OCI-LY3 (cell line): ENCODE results near the gene GTPBP6.

Source experiments
- H2AFZ ChIP-seq: fragments of 200-600, 300-600 bp; shearing (Covaris generic); 2 replicates; pipeline ENCODE4 v1.6.0; 2014; ENCODE audit warnings: antibody characterized with exemption, low read depth, low read length
- H3K27ac ChIP-seq: fragments of 200-600, 300-600 bp; sonication (generic); 2 replicates; pipeline ENCODE4 v1.5.1; 2014; ENCODE audit warnings: mild to moderate bottlenecking, low read length, moderate library complexity, mixed read lengths
- H3K27me3 ChIP-seq: fragments of 200-600, 300-600 bp; sonication (generic); 2 replicates; pipeline ENCODE4 v1.6.1; 2014; ENCODE audit warnings: low read depth, low read length, mixed read lengths
- H3K36me3 ChIP-seq: fragments of 200-600, 300-600 bp; sonication (generic); replicated peaks from 2 replicates; pipeline ENCODE3; 2014; ENCODE audit warnings: low read depth, low read length, mixed read lengths
- H3K4me1 ChIP-seq: fragments of 300-600, 200-600 bp; sonication (generic); 2 replicates; pipeline ENCODE4 v1.6.1; 2014; ENCODE audit warnings: low read length, mixed read lengths
- H3K4me2 ChIP-seq: fragments of 200-600, 300-600 bp; sonication (generic); 2 replicates; pipeline ENCODE4 v1.6.1; 2014; ENCODE audit warnings: low read length, mixed read lengths
- H3K4me3 ChIP-seq: fragments of 300-600, 200-600 bp; sonication (generic); 2 replicates; pipeline ENCODE4 v1.5.1; 2014; ENCODE audit warnings: antibody characterized with exemption, mild to moderate bottlenecking, low read length, moderate library complexity
- H3K79me2 ChIP-seq: fragments of 300-600, 200-600 bp; shearing (Covaris generic); 2 replicates; pipeline ENCODE4 v1.6.1; 2014; ENCODE audit warnings: mild to moderate bottlenecking, low read length, mixed read lengths
- H3K9ac ChIP-seq: fragments of 300-600, 200-600 bp; shearing (Covaris generic); 2 replicates; pipeline ENCODE4 v1.6.0; 2014; ENCODE audit warnings: mild to moderate bottlenecking, low read length, moderate library complexity
- H3K9me3 ChIP-seq: fragments of 200-600, 300-600 bp; shearing (Covaris generic); 2 replicates; pipeline ENCODE4 v1.6.1; 2014; ENCODE audit warnings: low read length, mixed read lengths; ENCODE audit not compliant: insufficient read depth
- H4K20me1 ChIP-seq: fragments of 200-600, 300-600 bp; sonication (generic); 2 replicates; pipeline ENCODE4 v1.6.1; 2016; ENCODE audit warnings: low read length, mixed read lengths; ENCODE audit not compliant: insufficient read depth
- CTCF ChIP-seq: fragments of 200-600, 300-600 bp; sonication (generic); IDR thresholded peaks from 2 replicates; pipeline ENCODE4 v1.5.1; 2014; ENCODE audit warnings: antibody characterized with exemption, low read length, low read depth
- EZH2phosphoT487 ChIP-seq: fragments of 200-600 bp; shearing (Covaris generic); IDR thresholded peaks from 2 replicates; pipeline ENCODE4 v1.6.1; 2018; ENCODE audit warnings: antibody characterized with exemption, mixed run types, low read depth

The GTPBP6 gene

GRCh38 chrX:357035-357692 lies 38.6 kb upstream of the GTPBP6 start:
- Histone ChIP-seq H4K20me1 (no peaks in the 10 kb centered on the region), H3K4me2 (no peak overlapping the region), H3K79me2 (no peaks in the 10 kb centered on the region; the same call in 1 of the 2 replicates), H2AFZ (no peak overlapping the region), H3K9ac (no peak overlapping the region), H3K4me3 (no peak overlapping the region), H3K9me3 (peaks cover 9% of the 10 kb centered on the region), H3K36me3 (peaks cover 42% of the 10 kb centered on the region), H3K4me1 (no peaks in the 10 kb centered on the region), H3K27me3 (no peaks in the 10 kb centered on the region), H3K27ac (no peak overlapping the region)
- TF ChIP-seq EZH2phosphoT487, result no peak
- no peak for TF ChIP-seq CTCF

- no peak overlapping the region for H3K4me2 ChIP-seq
- H2AFZ ChIP-seq, result no peak overlapping the region
- H3K9ac ChIP-seq, result no peak overlapping the region
- H3K4me1 ChIP-seq, result no peaks in the 10 kb centered on the region
- TF ChIP-seq CTCF, result no peak
- no peak for TF ChIP-seq EZH2phosphoT487
- H3K27ac ChIP-seq, result no peak overlapping the region
- H3K36me3 ChIP-seq, result peaks cover 39% of the 10 kb centered on the region
- no peak overlapping the region for H3K4me3 ChIP-seq
- H3K9me3 ChIP-seq, result peaks cover 9% of the 10 kb centered on the region
- no peaks in the 10 kb centered on the region; the same call in 1 of the 2 replicates for H3K79me2 ChIP-seq
- no peaks in the 10 kb centered on the region for H4K20me1 ChIP-seq
- no peaks in the 10 kb centered on the region for H3K27me3 ChIP-seq
These were observed 37.9 kb upstream of the GTPBP6 start for GRCh38 chrX:356385-357034.

GRCh38 chrX:355329-356050 lies 36.9 kb upstream of the GTPBP6 start:
- H3K79me2 ChIP-seq, result no peaks in the 10 kb centered on the region; the same call in 1 of the 2 replicates
- no peaks in the 10 kb centered on the region for H3K27me3 ChIP-seq
- H3K27ac ChIP-seq, result no peak overlapping the region
- no peaks in the 10 kb centered on the region for H3K4me1 ChIP-seq
- no peaks in the 10 kb centered on the region for H4K20me1 ChIP-seq
- no peak overlapping the region for H2AFZ ChIP-seq
- H3K9ac ChIP-seq, result no peak overlapping the region
- no peak overlapping the region for H3K4me2 ChIP-seq
- H3K9me3 ChIP-seq, result peaks cover 7% of the 10 kb centered on the region
- H3K36me3 ChIP-seq, result peaks cover 29% of the 10 kb centered on the region
- no peak for TF ChIP-seq CTCF
- H3K4me3 ChIP-seq, result no peak overlapping the region
